Kidney (tissue), 14 donors: ENCODE measurements around the gene GRAMD1A. TPM values are rescaled to one million over a fixed set of nuclear protein-coding genes. Genes with fewer than 3 reads are reported as not detected.
"Not testable (repeated sequence)": the region's sequence is repeated elsewhere in the genome, so short reads cannot be mapped to it uniquely, and the experiment has no call there.

Experiments
- DNase-seq, 5 donors: peaks; one replicate each; pipeline ENCODE4 v3.0.0-alpha.2; 2013 to 2020
- FAIRE-seq: peaks from 2 replicates; lab custom pipeline; 2012; peaks lifted over from hg19 to GRCh38; lab: Jason Lieb, UNC
- H3K27ac ChIP-seq, 2 donors: one replicate each; pipeline ENCODE4 v1.7.0; 2013; ENCODE audit warnings: low read depth in 2 of 2, low read length in 2 of 2, inconsistent platforms in 1 of 2
- H3K27me3 ChIP-seq: one replicate; pipeline ENCODE4 v1.7.1; 2013; ENCODE audit warnings: low read length, inconsistent platforms; ENCODE audit not compliant: control insufficient read depth, insufficient read depth
- H3K36me3 ChIP-seq, 3 donors: one replicate each; pipeline versions ENCODE4 v1.7.0 to v1.7.1; 2013; ENCODE audit warnings: low read length in 3 of 3, control low read depth in 1 of 3, inconsistent platforms in 1 of 3; ENCODE audit not compliant: insufficient read depth in 3 of 3, control insufficient read depth in 2 of 3
- H3K4me1 ChIP-seq, 3 donors: one replicate each; pipeline versions ENCODE4 v1.7.0 to v1.7.1; 2013; ENCODE audit warnings: low read length in 3 of 3, inconsistent platforms in 1 of 3, low read depth in 1 of 3; ENCODE audit not compliant: control insufficient read depth in 2 of 3, insufficient read depth in 2 of 3
- H3K4me3 ChIP-seq, 3 donors: one replicate each; pipeline versions ENCODE4 v1.7.0 to v1.8.1; 2013; ENCODE audit warnings: low read length in 3 of 3, control low read depth in 1 of 3, inconsistent platforms in 1 of 3
- H3K9ac ChIP-seq, 3 donors: one replicate each; pipeline versions ENCODE4 v1.7.0 to v1.7.1; 2013; ENCODE audit warnings: low read length in 3 of 3, control low read depth in 1 of 3, inconsistent platforms in 1 of 3
- H3K9me3 ChIP-seq, 3 donors: one replicate each; pipeline versions ENCODE4 v1.7.0 to v1.7.1; 2013; ENCODE audit warnings: low read length in 3 of 3, control low read depth in 1 of 3, inconsistent platforms in 1 of 3; ENCODE audit not compliant: control insufficient read depth in 2 of 3, insufficient read depth in 1 of 3
- CTCF ChIP-seq: IDR thresholded peaks from 3 replicates; pipeline ENCODE4 v1.5.1; 2012; ENCODE audit warnings: mild to moderate bottlenecking, moderate library complexity, borderline replicate concordance; ENCODE audit not compliant: insufficient read depth; ENCODE audit errors: extremely low read depth
- intact Hi-C: fragments of 100-400 bp; cut with DNase I; formaldehyde crosslinking; loops from one replicate; pipeline ENCODE4 v1.11.1; 2022
- polyA plus RNA-seq: library from polyadenylated mRNA; stranded (reverse); fragments of 350-450 nt; fragmentation: Illumina TruSeq; extraction: RNeasy Lipid Tissue Mini Kit (QIAGEN cat#74804); gene quantifications from one replicate; pipeline ENCODE4 v1.2.3, GENCODE V29; 2014; ENCODE audit warnings: low read depth, low replicate concordance; ENCODE audit not compliant: insufficient read depth
- total RNA-seq: library from RNA; stranded (reverse); fragmentation: NEBNext Ultra II Directional; extraction: Animal tissue kit (Norgen Biotek cat#: 25700); gene quantifications from one replicate; pipeline ENCODE4 v1.2.1, GENCODE V29; 2021
- donor health status: control.
- donor health status: control.
- donor health status: control.
- donor health status: control.
- donor health status: control.
- donor health status: DM: yes; HTN: yes; CAD: no.
- donor health status: Normal renal cell carcinoma (clear cell type).

GRAMD1A gene
- total and polyA plus RNA-seq, 2 donors from 2014 or later = 29.8 to 87.3 TPM

GRCh38 chr19:34991542-34992333 is 8.4 kb upstream of the GRAMD1A start:
- H3K27me3 ChIP-seq = no peaks in the 10 kb centered on the region
- TF ChIP-seq CTCF = no peak
- H3K9me3 ChIP-seq = no peaks in the 10 kb centered on the region
- H3K4me1 ChIP-seq = peaks cover 0 to 9% (median 9%) of the 10 kb centered on the region in 3 donors
- H3K36me3 ChIP-seq = no peaks in the 10 kb centered on the region
- DNase-seq (peak in 1 of 5 donors; percentile 4), FAIRE-seq (no peak)
- H3K9ac ChIP-seq = no peak overlapping the region
- no peak overlapping the region for H3K4me3 ChIP-seq
- intact Hi-C loops = no loop called here
- H3K27ac ChIP-seq = no peak overlapping the region

GRCh38 chr19:34992582-34992981 is 7.5 kb upstream of the GRAMD1A start:
- H3K9me3 ChIP-seq, H3K27me3 ChIP-seq, FAIRE-seq, intact Hi-C loops, H3K4me3 ChIP-seq, H3K36me3 ChIP-seq, H3K27ac ChIP-seq, H3K9ac ChIP-seq: not testable (repeated sequence)
- DNase-seq = peak in 1 of 5 donors; percentile 2
- peaks cover 2 to 12% (median 9%) of the 10 kb centered on the region in 3 donors for H3K4me1 ChIP-seq

GRCh38 chr19:34994286-34994642 is 5.9 kb upstream of the GRAMD1A start:
- H3K27me3 ChIP-seq = no peaks in the 10 kb centered on the region
- no peaks in the 10 kb centered on the region for H3K36me3 ChIP-seq
- TF ChIP-seq CTCF = no peak
- H3K4me1 ChIP-seq = peaks cover 2 to 19% (median 14%) of the 10 kb centered on the region in 3 donors
- no peak overlapping the region for H3K4me3 ChIP-seq
- FAIRE-seq (no peak), DNase-seq (no peak)
- intact Hi-C loops = no loop called here
- H3K9ac ChIP-seq = peak overlapping the region in 1 of 3 donors; percentile 26
- H3K9me3 ChIP-seq = no peaks in the 10 kb centered on the region
- H3K27ac ChIP-seq = peak overlapping the region; percentile 57 to 78

- Histone ChIP-seq H3K4me3 (no peak overlapping the region), H3K4me1 (peaks cover 2 to 23% (median 14%) of the 10 kb centered on the region in 3 donors), H3K27ac (peak overlapping the region; percentile 57 to 78), H3K36me3 (no peaks in the 10 kb centered on the region), H3K9me3 (no peaks in the 10 kb centered on the region), H3K9ac (peak overlapping the region in 1 of 3 donors; percentile 26), H3K27me3 (no peaks in the 10 kb centered on the region)
- no peak for TF ChIP-seq CTCF
- peak in 2 of 5 donors; percentile 26 to 79 for DNase-seq
- intact Hi-C loops = no loop called here
- no peak for FAIRE-seq
Observed at GRCh38 chr19:34994643-34995541, 5.2 kb upstream of the GRAMD1A start.
